SK-N-SH (cell line): Measurements from ENCODE around the gene FAM81A. TPM values are rescaled to one million over a fixed set of nuclear protein-coding genes. Genes with fewer than 3 reads are reported as not detected.

ENCODE experiments used
- CTCF ChIA-PET: fragments of 300-600, 350-600 bp; formaldehyde crosslinking; extraction: SDS; loops from one replicate; lab custom pipeline; 2021; lab: Yijun Ruan, JAX
- POLR2A ChIA-PET: fragments of 350-600 bp; sonication (Branson Sonifier 250); formaldehyde crosslinking; extraction: SDS; loops from one replicate; lab custom pipeline; 2020; ENCODE audit warnings: antibody characterized with exemption, inconsistent platforms; lab: Yijun Ruan, JAX
- DNase-seq: peaks from one replicate; pipeline ENCODE4 v3.0.0; 2012
- H2AFZ ChIP-seq: fragments of 200-600 bp; sonication (generic); 2 replicates; pipeline ENCODE4 v1.8.1; 2016; ENCODE audit warnings: antibody characterized with exemption, mild to moderate bottlenecking, low read depth
- H3F3A ChIP-seq: fragments of 200-600 bp; sonication (generic); replicated peaks from 2 replicates; pipeline ENCODE3; 2016; ENCODE audit warnings: antibody characterized with exemption, mild to moderate bottlenecking; ENCODE audit not compliant: insufficient read depth
- H3K27ac ChIP-seq, 2 experiments: fragments of 200-500 bp in 1 of 2; fragments of 200-600 bp in 1 of 2; sonication (Bioruptor generic) in 1 of 2; sonication (generic), shearing (Covaris generic) in 1 of 2; 2 replicates each; pipeline versions ENCODE4 v1.5.1 to v1.6.1; 2014 to 2016; ENCODE audit warnings: low read depth in 2 of 2, inconsistent platforms in 1 of 2, low read length in 1 of 2, mild to moderate bottlenecking in 1 of 2, mixed read lengths in 1 of 2
- H3K27me3 ChIP-seq: fragments of 200-600 bp; sonication (generic), shearing (Covaris generic); 2 replicates; pipeline ENCODE4 v1.6.1; 2016; ENCODE audit warnings: mixed run types; ENCODE audit not compliant: insufficient read depth
- H3K36me3 ChIP-seq, 2 experiments: fragments of 200-500 bp in 1 of 2; fragments of 200-600 bp in 1 of 2; sonication (Bioruptor generic) in 1 of 2; sonication (generic) in 1 of 2; replicated peaks in 1 of 2; 2 replicates each; pipeline versions ENCODE3 to v1.5.1; 2014 to 2016; ENCODE audit warnings: low read length in 1 of 2, mild to moderate bottlenecking in 1 of 2; ENCODE audit not compliant: insufficient read depth in 2 of 2, control insufficient read depth in 1 of 2
- H3K4me1 ChIP-seq, 2 experiments: fragments of 200-500 bp in 1 of 2; fragments of 200-600 bp in 1 of 2; sonication (Bioruptor generic) in 1 of 2; sonication (generic), shearing (Covaris generic) in 1 of 2; 2 replicates each; pipeline versions ENCODE4 v1.5.1 to v1.6.1; 2014 to 2016; ENCODE audit warnings: low read depth in 1 of 2, low read length in 1 of 2, mixed run types in 1 of 2; ENCODE audit not compliant: insufficient read depth in 2 of 2, control insufficient read depth in 1 of 2
- H3K4me2 ChIP-seq: fragments of 200-600 bp; sonication (generic), shearing (Covaris generic); 2 replicates; pipeline ENCODE4 v1.6.1; 2017; ENCODE audit warnings: mixed run types
- H3K4me3 ChIP-seq, 2 experiments: fragments of 200-500 bp in 1 of 2; fragments of 200-600 bp in 1 of 2; sonication (Bioruptor generic) in 1 of 2; sonication (generic), shearing (Covaris generic) in 1 of 2; 2 replicates each; pipeline versions ENCODE4 v1.5.1 to v1.8.1; 2014 to 2016; ENCODE audit warnings: low read depth in 2 of 2, inconsistent platforms in 1 of 2, low read length in 1 of 2, mild to moderate bottlenecking in 1 of 2, mixed read lengths in 1 of 2, moderate library complexity in 1 of 2
- H3K79me2 ChIP-seq: fragments of 200-600 bp; sonication (generic); 2 replicates; pipeline ENCODE4 v1.8.1; 2017; ENCODE audit warnings: mild to moderate bottlenecking; ENCODE audit not compliant: insufficient read depth
- H3K9ac ChIP-seq: fragments of 200-600 bp; sonication (generic); 2 replicates; pipeline ENCODE4 v1.6.1; 2017; ENCODE audit warnings: mixed run types
- H3K9me2 ChIP-seq: fragments of 200-600 bp; sonication (generic); 2 replicates; pipeline ENCODE4 v1.6.1; 2017; ENCODE audit warnings: mixed run types
- H3K9me3 ChIP-seq: fragments of 200-600 bp; sonication (generic); 2 replicates; pipeline ENCODE4 v1.6.1; 2017; ENCODE audit warnings: mixed run types, mild to moderate bottlenecking, moderate library complexity
- H4K20me1 ChIP-seq: fragments of 200-600 bp; sonication (generic); 2 replicates; pipeline ENCODE4 v1.6.1; 2017; ENCODE audit warnings: mild to moderate bottlenecking, mixed run types; ENCODE audit not compliant: insufficient read depth
- CHD2 ChIP-seq: fragments of 150-350 bp; IDR thresholded peaks from 2 replicates; pipeline ENCODE4 v1.6.1; 2018; ENCODE audit warnings: low read length; ENCODE audit not compliant: partially characterized antibody
- CTCF ChIP-seq: fragments of 200-600 bp; sonication (generic); IDR thresholded peaks from 2 replicates; pipeline ENCODE4 v1.6.1; 2017; ENCODE audit warnings: antibody characterized with exemption, mild to moderate bottlenecking, moderate library complexity
- ELF1 ChIP-seq: IDR thresholded peaks from 2 replicates; pipeline ENCODE4 v1.4.0; 2012
- EZH2phosphoT487 ChIP-seq: fragments of 200-600 bp; sonication (generic); IDR thresholded peaks from 2 replicates; pipeline ENCODE4 v1.6.1; 2017; ENCODE audit warnings: low read depth, mixed run types, mild to moderate bottlenecking, antibody characterized with exemption, moderate library complexity, borderline replicate concordance
- GABPA ChIP-seq: IDR thresholded peaks from 2 replicates; pipeline ENCODE4 v1.4.0; 2012; ENCODE audit warnings: low read depth, mild to moderate bottlenecking
- GATA2 ChIP-seq: sonication (generic); formaldehyde crosslinking; IDR thresholded peaks from 2 replicates; pipeline ENCODE4 v1.5.0; 2020; ENCODE audit warnings: mild to moderate bottlenecking, missing genetic modification reagents
- MEF2A ChIP-seq: IDR thresholded peaks from 2 replicates; pipeline ENCODE4 v1.4.0; 2012; ENCODE audit warnings: low read depth, borderline replicate concordance
- MXI1 ChIP-seq: IDR thresholded peaks from 2 replicates; pipeline ENCODE4 v1.6.1; 2012; ENCODE audit warnings: mild to moderate bottlenecking, low read depth, low read length, improper control_type of control experiment
- NFIC ChIP-seq: IDR thresholded peaks from 2 replicates; pipeline ENCODE4 v1.4.0; 2012; ENCODE audit warnings: borderline replicate concordance
- NRF1 ChIP-seq: IDR thresholded peaks from 2 replicates; pipeline ENCODE4 v1.6.1; 2012; ENCODE audit warnings: low read depth, mild to moderate bottlenecking, low read length
- POLR2AphosphoS5 ChIP-seq: IDR thresholded peaks from 2 replicates; pipeline ENCODE4 v1.6.1; 2012; ENCODE audit warnings: low read depth, low read length
- RCOR1 ChIP-seq: fragments of 150-350 bp; IDR thresholded peaks from 2 replicates; pipeline ENCODE4 v1.6.1; 2017; ENCODE audit warnings: antibody characterized with exemption, low read length
- RXRA ChIP-seq: IDR thresholded peaks from 2 replicates; pipeline ENCODE4 v1.4.0; 2012; ENCODE audit warnings: low read depth, mild to moderate bottlenecking, borderline replicate concordance
- SIN3A ChIP-seq: IDR thresholded peaks from 2 replicates; pipeline ENCODE4 v1.6.1; 2012; ENCODE audit warnings: low read depth, mild to moderate bottlenecking, low read length, moderate library complexity, borderline replicate concordance
- TCF12 ChIP-seq: IDR thresholded peaks from 2 replicates; pipeline ENCODE4 v1.4.0; 2012
- YY1 ChIP-seq: IDR thresholded peaks from 2 replicates; pipeline ENCODE4 v1.4.0; 2012; ENCODE audit warnings: low read depth, mild to moderate bottlenecking
- ZBTB33 ChIP-seq: IDR thresholded peaks from 2 replicates; pipeline ENCODE4 v1.4.0; 2012; ENCODE audit warnings: low read depth, borderline replicate concordance
- WGBS: methylation state at CpG from one replicate; pipeline ENCODE4 v1.1.6; 2017; ENCODE audit warnings: low lambda C conversion rate; 5-methylcytosine and 5-hydroxymethylcytosine counted together
- polyA plus RNA-seq, 3 experiments: library from polyadenylated mRNA; depleted of rRNA; stranded (reverse); fragments of >200 nt; gene quantifications; 2 replicates each; pipeline ENCODE4 v1.2.3, GENCODE V29; 2012
- TF ChIP-seq, protein P1 (sequence below): fragments of 150-350 bp; IDR thresholded peaks from 2 replicates; pipeline ENCODE4 v1.6.1; 2017; ENCODE audit warnings: antibody characterized with exemption, low read length, low read depth, borderline replicate concordance
- TF ChIP-seq, protein P2 (sequence below): IDR thresholded peaks from 2 replicates; pipeline ENCODE4 v1.4.0; 2012; ENCODE audit warnings: low read depth, borderline replicate concordance
- TF ChIP-seq, protein P3 (sequence below): IDR thresholded peaks from 2 replicates; pipeline ENCODE4; 2012
- TF ChIP-seq, protein P4 (sequence below): fragments of 150-350 bp; IDR thresholded peaks from 2 replicates; pipeline ENCODE4 v1.6.1; 2016; ENCODE audit warnings: mild to moderate bottlenecking, low read depth, low read length

Gene FAM81A
- polyA plus RNA-seq, 1 of the 3 experiments (the other 2 are of a cell fraction): 1.1 TPM

DNA sequence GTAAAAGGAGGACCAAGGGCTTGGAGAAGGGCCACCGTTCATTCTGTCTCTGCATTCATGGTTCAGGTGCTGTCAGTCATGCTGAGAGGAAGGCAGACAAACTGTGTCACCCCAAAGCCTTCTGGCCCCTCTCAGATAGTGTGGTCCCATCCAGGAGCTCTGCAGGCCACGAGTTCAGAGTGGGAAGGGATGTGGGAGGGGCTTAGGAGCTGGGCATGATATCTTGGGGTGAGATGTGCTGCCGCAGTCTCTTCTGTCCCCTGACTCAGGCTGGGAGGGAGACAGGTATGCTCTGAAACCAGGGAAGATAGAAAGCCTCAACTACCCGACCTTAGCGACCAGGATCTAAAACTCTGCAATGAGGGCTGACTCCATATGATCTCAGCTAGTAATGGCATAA, 45.7 kb upstream of the FAM81A start (continued):
- no peak for TF ChIP-seq CTCF

DNA sequence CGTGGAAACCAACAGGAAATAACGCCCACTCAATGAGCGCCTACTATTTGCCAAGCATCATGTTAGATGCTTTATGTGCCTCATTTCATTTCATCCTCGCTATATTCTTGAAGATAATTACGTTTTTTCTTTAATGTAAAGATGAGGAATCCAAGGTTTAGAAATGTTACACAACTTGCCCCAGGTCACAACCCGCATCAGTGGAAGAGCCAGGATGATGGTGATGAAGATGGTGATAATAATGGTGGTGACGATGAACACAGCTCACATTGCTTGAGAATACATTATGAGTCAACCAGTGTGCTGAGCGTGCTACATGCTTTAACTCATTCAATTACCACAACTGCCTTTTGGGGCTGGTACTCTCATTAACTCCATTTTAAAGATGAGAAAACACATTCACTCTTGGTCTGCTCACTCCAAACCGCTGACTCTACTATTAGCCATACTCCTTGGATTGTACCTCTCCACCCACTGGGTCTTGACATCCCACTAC, 43.8 kb upstream of the FAM81A start:
- H4K20me1 ChIP-seq: no peaks in the 10 kb centered on the region
- 72% methylated on average over 9 of the region's 9 CpGs for WGBS
- H3F3A ChIP-seq: no peaks in the 10 kb centered on the region
- POLR2A ChIA-PET: interaction anchor here (0.6 kb wide), 1 partner anchor 53 kb away, joined by 5 read pairs; no protein-coding TSS in a partner anchor
- TF ChIP-seq MXI1: no peak
- no peak for TF ChIP-seq RCOR1
- TF ChIP-seq MEF2A: no peak
- no peak for TF ChIP-seq GABPA
- TF ChIP-seq, protein P1, sequence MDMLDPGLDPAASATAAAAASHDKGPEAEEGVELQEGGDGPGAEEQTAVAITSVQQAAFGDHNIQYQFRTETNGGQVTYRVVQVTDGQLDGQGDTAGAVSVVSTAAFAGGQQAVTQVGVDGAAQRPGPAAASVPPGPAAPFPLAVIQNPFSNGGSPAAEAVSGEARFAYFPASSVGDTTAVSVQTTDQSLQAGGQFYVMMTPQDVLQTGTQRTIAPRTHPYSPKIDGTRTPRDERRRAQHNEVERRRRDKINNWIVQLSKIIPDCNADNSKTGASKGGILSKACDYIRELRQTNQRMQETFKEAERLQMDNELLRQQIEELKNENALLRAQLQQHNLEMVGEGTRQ: no peak
- no peak for TF ChIP-seq NRF1
- TF ChIP-seq, protein P2, sequence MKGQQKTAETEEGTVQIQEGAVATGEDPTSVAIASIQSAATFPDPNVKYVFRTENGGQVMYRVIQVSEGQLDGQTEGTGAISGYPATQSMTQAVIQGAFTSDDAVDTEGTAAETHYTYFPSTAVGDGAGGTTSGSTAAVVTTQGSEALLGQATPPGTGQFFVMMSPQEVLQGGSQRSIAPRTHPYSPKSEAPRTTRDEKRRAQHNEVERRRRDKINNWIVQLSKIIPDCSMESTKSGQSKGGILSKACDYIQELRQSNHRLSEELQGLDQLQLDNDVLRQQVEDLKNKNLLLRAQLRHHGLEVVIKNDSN: no peak
- TF ChIP-seq, protein P3, sequence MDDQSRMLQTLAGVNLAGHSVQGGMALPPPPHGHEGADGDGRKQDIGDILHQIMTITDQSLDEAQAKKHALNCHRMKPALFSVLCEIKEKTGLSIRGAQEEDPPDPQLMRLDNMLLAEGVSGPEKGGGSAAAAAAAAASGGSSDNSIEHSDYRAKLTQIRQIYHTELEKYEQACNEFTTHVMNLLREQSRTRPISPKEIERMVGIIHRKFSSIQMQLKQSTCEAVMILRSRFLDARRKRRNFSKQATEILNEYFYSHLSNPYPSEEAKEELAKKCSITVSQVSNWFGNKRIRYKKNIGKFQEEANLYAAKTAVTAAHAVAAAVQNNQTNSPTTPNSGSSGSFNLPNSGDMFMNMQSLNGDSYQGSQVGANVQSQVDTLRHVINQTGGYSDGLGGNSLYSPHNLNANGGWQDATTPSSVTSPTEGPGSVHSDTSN: no peak
- TF ChIP-seq ELF1: no peak
- no peak for TF ChIP-seq POLR2AphosphoS5
- TF ChIP-seq SIN3A: no peak
- TF ChIP-seq NFIC: no peak
- no peak for TF ChIP-seq GATA2 (CRISPR knock-in tag)
- no peak for TF ChIP-seq CHD2
- no peak for TF ChIP-seq TCF12
- TF ChIP-seq EZH2phosphoT487: no peak
- TF ChIP-seq ZBTB33: no peak
- no peak for TF ChIP-seq RXRA
- TF ChIP-seq, protein P4, sequence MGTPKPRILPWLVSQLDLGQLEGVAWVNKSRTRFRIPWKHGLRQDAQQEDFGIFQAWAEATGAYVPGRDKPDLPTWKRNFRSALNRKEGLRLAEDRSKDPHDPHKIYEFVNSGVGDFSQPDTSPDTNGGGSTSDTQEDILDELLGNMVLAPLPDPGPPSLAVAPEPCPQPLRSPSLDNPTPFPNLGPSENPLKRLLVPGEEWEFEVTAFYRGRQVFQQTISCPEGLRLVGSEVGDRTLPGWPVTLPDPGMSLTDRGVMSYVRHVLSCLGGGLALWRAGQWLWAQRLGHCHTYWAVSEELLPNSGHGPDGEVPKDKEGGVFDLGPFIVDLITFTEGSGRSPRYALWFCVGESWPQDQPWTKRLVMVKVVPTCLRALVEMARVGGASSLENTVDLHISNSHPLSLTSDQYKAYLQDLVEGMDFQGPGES: no peak
- TF ChIP-seq YY1: no peak
- H3K9me3 ChIP-seq: no peaks in the 10 kb centered on the region
- H3K27me3 ChIP-seq: no peaks in the 10 kb centered on the region
- H3K9ac ChIP-seq: no peak overlapping the region
- H3K27ac ChIP-seq: no peak overlapping the region
- no peak overlapping the region for H3K4me2 ChIP-seq
- CTCF ChIA-PET: no interaction called here
- no peaks in the 10 kb centered on the region for H3K79me2 ChIP-seq
- H3K4me3 ChIP-seq: no peak overlapping the region
- H2AFZ ChIP-seq: no peak overlapping the region
- H3K4me1 ChIP-seq: no peaks in the 10 kb centered on the region
- H3K36me3 ChIP-seq: no peaks in the 10 kb centered on the region
- no peak for DNase-seq
- no peaks in the 10 kb centered on the region for H3K9me2 ChIP-seq
